Heart right ventricle (tissue), 16 donors: Measurements from ENCODE around the gene LHPP. TPM values are rescaled to one million over a fixed set of nuclear protein-coding genes. Genes with fewer than 3 reads are reported as not detected.

Experiments
- ATAC-seq, 8 donors: fragments of 200-7000 bp; cut with Tn5 transposase; one replicate each; pipeline ENCODE4 v1.9.1; 2020; ENCODE audit warnings: mild to moderate bottlenecking in 8 of 8, moderate library complexity in 8 of 8, moderate number of reproducible peaks in 1 of 8
- DNase-seq, 2 donors: peaks; one replicate each; pipeline ENCODE4 v3.0.0-alpha.2; 2020
- H3K27ac ChIP-seq, 10 donors: fragments of 200-600 bp; sonication (generic) in 2 of 10; one replicate each; pipeline versions ENCODE4 v1.5.0 to v1.8.0; 2020 to 2022; ENCODE audit warnings: mild to moderate bottlenecking in 3 of 10
- H3K27me3 ChIP-seq, 7 donors: fragments of 200-600 bp; one replicate each; pipeline ENCODE4 v1.8.0; 2021 to 2022; ENCODE audit warnings: mild to moderate bottlenecking in 2 of 7
- H3K36me3 ChIP-seq, 9 donors: fragments of 200-600 bp; sonication (generic) in 1 of 9; one replicate each; pipeline versions ENCODE4 v1.5.0 to v1.8.0; 2020 to 2022; ENCODE audit warnings: mild to moderate bottlenecking in 2 of 9
- H3K4me1 ChIP-seq, 9 donors: fragments of 200-600 bp; sonication (generic) in 1 of 9; one replicate each; pipeline versions ENCODE4 v1.5.0 to v1.8.0; 2020 to 2022; ENCODE audit warnings: mild to moderate bottlenecking in 4 of 9
- H3K4me3 ChIP-seq, 10 donors: fragments of 200-600 bp; sonication (generic) in 2 of 10; one replicate each; pipeline versions ENCODE4 v1.5.0 to v1.8.0; 2020 to 2022; ENCODE audit warnings: mild to moderate bottlenecking in 7 of 10, moderate library complexity in 2 of 10
- H3K9me3 ChIP-seq, 11 donors: fragments of 200-600 bp in 10 of 11; sonication (generic) in 2 of 11; one replicate each; pipeline versions ENCODE4 v1.5.0 to v1.8.0; 2013 to 2022; ENCODE audit warnings: mild to moderate bottlenecking in 2 of 11, control low read depth in 1 of 11, moderate library complexity in 1 of 11
- CTCF ChIP-seq, 9 donors: fragments of 200-600 bp; sonication (generic) in 2 of 9; IDR thresholded peaks; one replicate each; pipeline versions ENCODE4 v1.5.0 to v1.8.0; 2021 to 2022; ENCODE audit warnings: antibody characterized with exemption in 9 of 9, mild to moderate bottlenecking in 5 of 9, moderate library complexity in 1 of 9
- WGBS, 2 donors: extraction: QIAGEN DNeasy Blood & Tissue Kit; methylation state at CpG; one replicate each; pipeline ENCODE4 v1.1.7; 2013; ENCODE audit warnings: inconsistent platforms in 1 of 2; 5-methylcytosine and 5-hydroxymethylcytosine counted together
- intact Hi-C, 10 donors: fragments of 100-400 bp; cut with DNase I; formaldehyde crosslinking; loops; one replicate each; pipeline versions ENCODE4 v1.11.1 to v1.14.2; 2022
- polyA plus RNA-seq, 2 donors: library from polyadenylated mRNA; stranded (reverse); fragments of 200-250 nt; gene quantifications; one replicate each; pipeline ENCODE4 v1.2.3, GENCODE V29; 2013
- total RNA-seq, 10 donors: library from RNA; stranded (reverse); fragmentation: NEBNext Ultra II Directional in 3 of 10; extraction: Animal tissue kit (Norgen Biotek cat#: 25700) in 3 of 10; gene quantifications; one replicate each; pipeline versions ENCODE4 v1.2.1 to v1.2.4, GENCODE V29; 2021 to 2023
- donor health status: Arrhythmogenic right ventricular cardiomyopathy.
- donor health status: ischemic (EF 13 %, LVEDD 7.1; RV severe dilation, severe dysfunction).
- donor health status: healthy with polysubstance abuse.
- donor health status: DM: no; HTN: yes; CAD: no.
- donor health status: DM: no; HTN: no; CAD: no.
- donor health status: ischemic (EF 25% LVEDD 6.9; RV normal size, moderate dysfunction).
- donor health status: ischemic (EF 25% LVEDD 5.7; RV mildly dilated, moderate dysfunction).
- donor health status: healthy.
- donor health status: DM: yes; HTN: yes; CAD: no.
- donor health status: Ischemic cardiomyopathy.
- donor health status: ischemic (EF 35%, LVEDD 5.7; RV mildly dilated, moderate dysfunction).
- donor health status: nonischemic (EF 11% LVEDD 7.7; RV severe dilation, severe dysfunction).
- donor health status: DM: yes; HTN: yes; CAD: no.
- donor health status: PGD.
- donor health status: ischemic (EF 29% LVEDD 5.4; RV normal size, mild dysfunction).
- donor health status: nonischemic (EF 23%, LVEDD 6.1; RV moderate dilation, normal function).

Gene LHPP
- total and polyA plus RNA-seq, 12 donors: 4.2 to 20.5 (median 11.7) TPM

DNA sequence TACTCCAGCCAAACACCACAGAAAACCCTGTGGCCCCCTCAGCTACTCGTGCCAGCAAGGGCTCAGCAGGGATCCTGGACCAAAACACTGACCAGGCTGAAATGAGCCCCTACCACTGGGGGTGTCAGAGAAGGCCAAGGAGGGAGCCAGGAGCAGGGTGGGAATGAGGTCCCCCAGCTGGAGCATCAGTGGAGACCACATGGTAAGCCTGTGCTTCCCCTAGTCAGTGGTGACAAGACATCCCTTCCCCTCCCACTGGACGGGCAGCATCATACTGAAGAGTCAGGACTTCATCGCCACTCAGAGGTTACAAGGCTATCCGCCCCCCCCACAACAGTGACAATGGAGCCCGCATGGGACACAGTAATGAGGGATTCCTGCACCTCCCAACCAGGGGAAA, 99.6 kb downstream of the LHPP start:
- WGBS, 2 donors: 79 to 95% methylated on average over 5 of the region's 5 CpGs
- ATAC-seq (no peak), DNase-seq (no peak)
- Histone ChIP-seq H3K4me3 (no peak overlapping the region), H3K27me3 (no peaks in the 10 kb centered on the region), H3K27ac (peak overlapping the region in 8 of 10 donors; percentile 65 to 93 (median 82)), H3K36me3 (no peaks in the 10 kb centered on the region), H3K9me3 (peaks cover 0 to 4% (median 0%) of the 10 kb centered on the region in 11 donors), H3K4me1 (peaks cover 7 to 60% (median 44%) of the 10 kb centered on the region in 9 donors)
- intact Hi-C loops: loop anchor here in 2 of 10 donors (5.0 kb wide), 2 partner anchors 66 to 81 kb away; no protein-coding TSS in a partner anchor
- no peak for TF ChIP-seq CTCF (IDR thresholded peaks at IDR 0.05)

DNA sequence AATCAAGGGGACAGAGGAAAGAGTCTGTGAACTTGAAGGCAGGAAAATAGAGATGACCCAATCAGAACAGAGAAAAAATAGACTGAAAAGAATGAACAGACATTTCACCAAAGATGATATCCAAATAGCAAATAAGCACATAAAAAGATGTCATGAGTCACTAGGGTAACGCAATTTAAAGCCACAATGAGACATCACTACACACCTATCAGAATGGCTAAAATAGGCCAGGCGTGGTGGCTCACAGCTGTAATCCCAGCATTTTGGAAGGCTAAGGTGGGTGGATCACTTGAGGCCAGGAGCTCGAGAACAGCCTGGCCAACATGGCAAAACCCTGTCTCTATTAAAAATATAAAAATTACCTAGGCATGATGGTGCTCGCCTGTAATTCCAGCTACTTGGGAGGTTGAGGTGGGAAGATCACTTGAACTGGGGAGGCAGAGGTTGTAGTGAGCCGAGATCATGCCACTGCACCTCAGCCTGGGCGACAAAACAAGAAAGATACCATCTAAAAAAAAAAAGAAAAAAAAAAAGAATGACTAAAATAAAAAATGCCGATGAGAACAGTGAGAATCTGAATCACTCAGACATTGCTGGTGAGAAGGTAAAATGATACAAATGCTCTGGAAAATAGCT, 100.9 kb downstream of the LHPP start:
- intact Hi-C loops: loop anchor here in 2 of 10 donors (5.0 kb wide), 2 partner anchors 65 to 80 kb away; no protein-coding TSS in a partner anchor
- no peak for DNase-seq
- WGBS, 2 donors: 96 to 98% methylated on average over 7 of the region's 7 CpGs
- Histone ChIP-seq H3K9me3 (peaks cover 0 to 4% (median 0%) of the 10 kb centered on the region in 11 donors), H3K27me3 (no peaks in the 10 kb centered on the region), H3K4me3 (no peak overlapping the region), H3K36me3 (no peaks in the 10 kb centered on the region), H3K4me1 (peaks cover 7 to 58% (median 44%) of the 10 kb centered on the region in 9 donors), H3K27ac (no peak overlapping the region)
- TF ChIP-seq CTCF (IDR thresholded peaks at IDR 0.05): no peak
- no peak for ATAC-seq

- ATAC-seq (no peak), DNase-seq (no peak)
- Histone ChIP-seq H3K4me1 (peaks cover 7 to 48% (median 34%) of the 10 kb centered on the region in 9 donors), H3K36me3 (no peaks in the 10 kb centered on the region), H3K27me3 (no peaks in the 10 kb centered on the region), H3K4me3 (no peak overlapping the region), H3K9me3 (peaks cover 0 to 4% (median 0%) of the 10 kb centered on the region in 11 donors), H3K27ac (no peak overlapping the region)
- 77 to 82% methylated on average over 7 of the region's 7 CpGs for WGBS, 2 donors
- intact Hi-C loops: loop anchor here in 2 of 10 donors (5.0 kb wide), 2 partner anchors 64 to 79 kb away; no protein-coding TSS in a partner anchor
- TF ChIP-seq CTCF (IDR thresholded peaks at IDR 0.05): no peak
Measured at GRCh38 chr10:124563320-124564040, 101.9 kb downstream of the LHPP start.

DNA sequence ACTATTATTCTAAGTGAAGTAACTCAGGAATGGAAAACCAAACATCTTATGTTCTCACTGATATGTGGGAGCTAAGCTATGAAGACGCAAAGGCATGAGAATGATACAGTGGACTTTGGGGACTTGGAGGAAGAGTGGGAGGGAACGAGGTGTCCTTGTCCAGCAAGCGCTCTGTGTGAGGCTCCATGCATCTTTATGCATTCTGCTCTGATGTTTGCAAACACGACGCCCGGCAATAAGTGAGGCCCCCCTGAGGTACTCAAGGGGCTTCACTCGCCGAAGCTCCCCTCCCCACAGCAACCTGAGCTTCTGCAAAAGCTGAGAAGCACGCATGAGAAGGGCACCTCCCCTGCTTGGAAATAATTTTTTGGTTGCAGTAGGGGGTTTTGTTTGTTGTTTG, 103.3 kb downstream of the LHPP start:
- no peak overlapping the region for H3K4me3 ChIP-seq
- ATAC-seq (no peak), DNase-seq (no peak)
- peaks cover 0 to 4% (median 0%) of the 10 kb centered on the region in 11 donors for H3K9me3 ChIP-seq
- 73% methylated on average over 9 of the region's 9 CpGs for WGBS, 2 donors
- H3K27ac ChIP-seq: peak overlapping the region in 2 of 10 donors; percentile 30 to 58
- H3K36me3 ChIP-seq: no peaks in the 10 kb centered on the region
- peaks cover under 1 to 34% (median 24%) of the 10 kb centered on the region in 9 donors for H3K4me1 ChIP-seq
- H3K27me3 ChIP-seq: no peaks in the 10 kb centered on the region
- intact Hi-C loops: loop anchor here in 2 of 10 donors (5.0 kb wide), 2 partner anchors 62 to 77 kb away; no protein-coding TSS in a partner anchor
- no peak for TF ChIP-seq CTCF (IDR thresholded peaks at IDR 0.05)
